Endodermal cell (in vitro differentiated cells): ENCODE data around the gene KIRREL3. TPM values are rescaled to one million over a fixed set of nuclear protein-coding genes. Genes with fewer than 3 reads are reported as not detected.

ENCODE experiments used
- DNase-seq: peaks from one replicate; pipeline ENCODE4 v3.0.0-alpha.2; 2017
- H3K27ac ChIP-seq: 2 replicates; pipeline ENCODE4 v1.5.1; 2013; ENCODE audit warnings: mild to moderate bottlenecking, low read depth, low read length, moderate library complexity
- H3K27me3 ChIP-seq: 2 replicates; pipeline ENCODE4 v1.6.1; 2013; ENCODE audit warnings: mild to moderate bottlenecking, low read length, moderate library complexity; ENCODE audit not compliant: insufficient read depth, control insufficient read depth, poor library complexity, severe bottlenecking
- H3K36me3 ChIP-seq: 2 replicates; pipeline ENCODE4 v1.7.0; 2013; ENCODE audit warnings: mild to moderate bottlenecking, low read length, moderate library complexity; ENCODE audit not compliant: control insufficient read depth, insufficient read depth
- H3K4me1 ChIP-seq: one replicate; pipeline ENCODE4 v1.7.0; 2013; ENCODE audit warnings: low read length; ENCODE audit not compliant: control insufficient read depth, insufficient read depth
- H3K4me3 ChIP-seq: 2 replicates; pipeline ENCODE4 v1.5.1; 2013; ENCODE audit warnings: mild to moderate bottlenecking, low read length, moderate library complexity
- H3K9ac ChIP-seq: 2 replicates; pipeline ENCODE4 v1.6.1; 2013; ENCODE audit warnings: mild to moderate bottlenecking, low read length, moderate library complexity; ENCODE audit not compliant: poor library complexity, severe bottlenecking; ENCODE audit errors: extremely low read depth
- H3K9me3 ChIP-seq: 2 replicates; pipeline ENCODE4 v1.6.1; 2013; ENCODE audit warnings: mild to moderate bottlenecking, low read length, moderate library complexity; ENCODE audit not compliant: control insufficient read depth
- H3K27ac Mint-ChIP-seq: 2 replicates; pipeline ENCODE4 v1.8.0; 2020; ENCODE audit warnings: mixed read lengths
- H3K27me3 Mint-ChIP-seq: 2 replicates; pipeline ENCODE4 v1.8.0; 2021; ENCODE audit warnings: mild to moderate bottlenecking, mixed read lengths; ENCODE audit not compliant: insufficient read depth
- H3K36me3 Mint-ChIP-seq: 2 replicates; pipeline ENCODE4 v1.8.0; 2020; ENCODE audit warnings: low read depth, mixed read lengths
- H3K4me1 Mint-ChIP-seq: 2 replicates; pipeline ENCODE4 v1.8.0; 2020; ENCODE audit warnings: mixed read lengths
- H3K4me3 Mint-ChIP-seq: 2 replicates; pipeline ENCODE4 v1.8.0; 2020; ENCODE audit warnings: mild to moderate bottlenecking, moderate library complexity, mixed read lengths
- H3K9me3 Mint-ChIP-seq: 2 replicates; pipeline ENCODE4 v1.8.0; 2020; ENCODE audit warnings: mild to moderate bottlenecking, mixed read lengths
- CTCF ChIP-seq: fragments of 200-600 bp; sonication (generic); conservative IDR thresholded peaks from 2 replicates; pipeline ENCODE4 v1.5.0; 2021; ENCODE audit warnings: antibody characterized with exemption, mild to moderate bottlenecking
- WGBS, 2 experiments: methylation state at CpG; one replicate each; pipeline versions ENCODE4 v1.1.5 to v1.1.7; 2013; ENCODE audit warnings: missing lambda C conversion rate in 2 of 2, mixed read lengths in 1 of 2; ENCODE audit not compliant: insufficient coverage in 1 of 2, insufficient read length in 1 of 2; 5-methylcytosine and 5-hydroxymethylcytosine counted together
- total RNA-seq, 2 donors: library from RNA; stranded (reverse); fragmentation: NEBNext Ultra II Directional in 1 of 2; extraction: Animal tissue kit (Norgen Biotek cat#: 25700) in 1 of 2; gene quantifications; 2 replicates in 1 of 2; 3 replicates in 1 of 2; pipeline ENCODE4 v1.2.1, GENCODE V29; 2021

KIRREL3 gene
- total RNA-seq, 2 donors from 2014 or later, result 1.1 to 1.4 TPM

GRCh38 chr11:126888115-126888712 is 112.4 kb downstream of the KIRREL3 start:
- H3K36me3 Mint-ChIP-seq, result no peaks in the 10 kb centered on the region
- WGBS, 2 experiments, result 84 to 92% methylated on average over 7 of the region's 7 CpGs
- DNase-seq, result no peak
- H3K27me3 Mint-ChIP-seq, result no peaks in the 10 kb centered on the region
- H3K27ac Mint-ChIP-seq, result no peak overlapping the region
- no peaks in the 10 kb centered on the region for H3K9me3 Mint-ChIP-seq
- TF ChIP-seq CTCF, result no peak
- H3K4me1 Mint-ChIP-seq, result peaks cover 12% of the 10 kb centered on the region
- Histone ChIP-seq H3K4me3 (no peak overlapping the region), H3K4me1 (no peaks in the 10 kb centered on the region), H3K27ac (no peak overlapping the region), H3K27me3 (no peaks in the 10 kb centered on the region), H3K9me3 (no peaks in the 10 kb centered on the region), H3K36me3 (no peaks in the 10 kb centered on the region), H3K9ac (no peak overlapping the region)
- H3K4me3 Mint-ChIP-seq, result no peak overlapping the region

GRCh38 chr11:126886636-126887035 is 113.9 kb downstream of the KIRREL3 start:
- H3K36me3 ChIP-seq, result no peaks in the 10 kb centered on the region
- H3K27ac ChIP-seq, result no peak overlapping the region
- H3K4me1 ChIP-seq, result no peaks in the 10 kb centered on the region
- peaks cover 12% of the 10 kb centered on the region for H3K4me1 Mint-ChIP-seq
- no peak overlapping the region for H3K4me3 Mint-ChIP-seq
- no peak for DNase-seq
- H3K27me3 Mint-ChIP-seq, result no peaks in the 10 kb centered on the region
- H3K27me3 ChIP-seq, result no peaks in the 10 kb centered on the region
- H3K36me3 Mint-ChIP-seq, result no peaks in the 10 kb centered on the region
- no peaks in the 10 kb centered on the region for H3K9me3 ChIP-seq
- no peak for TF ChIP-seq CTCF
- no peak overlapping the region for H3K27ac Mint-ChIP-seq
- H3K4me3 ChIP-seq, result no peak overlapping the region
- H3K9me3 Mint-ChIP-seq, result no peaks in the 10 kb centered on the region
- WGBS, 2 experiments, result 78 to 100% methylated on average over 1 of the region's 1 CpG
- H3K9ac ChIP-seq, result no peak overlapping the region

GRCh38 chr11:126886085-126886484 is 114.5 kb downstream of the KIRREL3 start:
- H3K36me3 Mint-ChIP-seq, result no peaks in the 10 kb centered on the region
- no peak for DNase-seq
- no peaks in the 10 kb centered on the region for H3K4me1 ChIP-seq
- no peaks in the 10 kb centered on the region for H3K36me3 ChIP-seq
- no peaks in the 10 kb centered on the region for H3K27me3 ChIP-seq
- WGBS, 2 experiments, result 99 to 100% methylated on average over 3 of the region's 3 CpGs
- H3K9me3 Mint-ChIP-seq, result no peaks in the 10 kb centered on the region
- no peak overlapping the region for H3K27ac Mint-ChIP-seq
- H3K9ac ChIP-seq, result no peak overlapping the region
- no peaks in the 10 kb centered on the region for H3K9me3 ChIP-seq
- H3K27me3 Mint-ChIP-seq, result no peaks in the 10 kb centered on the region
- peaks cover 12% of the 10 kb centered on the region for H3K4me1 Mint-ChIP-seq
- H3K4me3 Mint-ChIP-seq, result no peak overlapping the region
- TF ChIP-seq CTCF, result no peak
- H3K4me3 ChIP-seq, result no peak overlapping the region
- no peak overlapping the region for H3K27ac ChIP-seq
